IgD-negative memory B cell (primary cell): ENCODE data around the gene PARD3. TPM values are rescaled to one million over a fixed set of nuclear protein-coding genes. Genes with fewer than 3 reads are reported as not detected.

Source experiments
- H3K27ac Mint-ChIP-seq, 3 donors: one replicate each; pipeline ENCODE4 v1.8.0; 2020 to 2022; ENCODE audit warnings: mild to moderate bottlenecking in 3 of 3, mixed read lengths in 3 of 3, moderate library complexity in 1 of 3
- H3K27me3 Mint-ChIP-seq: one replicate; pipeline ENCODE4 v1.8.0; 2021; ENCODE audit warnings: mixed read lengths
- H3K36me3 Mint-ChIP-seq: one replicate; pipeline ENCODE4 v1.8.0; 2020; ENCODE audit warnings: mild to moderate bottlenecking, mixed read lengths
- H3K4me1 Mint-ChIP-seq, 3 donors: one replicate each; pipeline ENCODE4 v1.8.0; 2020 to 2022; ENCODE audit warnings: mixed read lengths in 3 of 3, mild to moderate bottlenecking in 1 of 3
- H3K4me3 Mint-ChIP-seq, 4 donors: one replicate each; pipeline ENCODE4 v1.8.0; 2020 to 2022; ENCODE audit warnings: mild to moderate bottlenecking in 4 of 4, mixed read lengths in 4 of 4, moderate library complexity in 3 of 4
- H3K9me3 Mint-ChIP-seq, 3 donors: one replicate each; pipeline ENCODE4 v1.8.0; 2020 to 2021; ENCODE audit warnings: mixed read lengths in 3 of 3, mild to moderate bottlenecking in 1 of 3
- polyA plus RNA-seq: library from polyadenylated mRNA; unstranded; fragments of 300-500 nt; fragmentation: Illumina TruSeq; gene quantifications from one replicate; pipeline ENCODE4 v1.2.3, GENCODE V29; 2021

Gene PARD3
- polyA plus RNA-seq, 1 donor from 2014 or later: not detected

DNA sequence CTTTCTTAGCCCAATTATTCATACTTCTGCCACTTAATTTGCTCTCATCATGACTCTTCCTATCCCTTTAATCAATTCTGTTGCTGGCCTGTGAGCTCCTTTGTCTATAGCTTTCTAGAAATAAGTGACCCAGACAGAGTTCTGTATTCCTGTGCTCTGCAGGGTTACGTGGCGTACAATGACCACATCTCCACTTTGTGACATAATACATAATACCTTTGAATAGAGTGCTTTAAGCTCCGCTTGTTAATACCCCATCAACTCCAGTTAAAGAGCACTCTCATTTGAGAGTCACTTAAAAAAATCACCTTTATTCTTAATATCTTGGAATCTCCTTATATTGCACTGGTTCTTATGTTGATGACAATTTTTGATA is 619.0 kb downstream of the PARD3 start:
- no peaks in the 10 kb centered on the region for H3K27me3 Mint-ChIP-seq
- peaks cover 0 to 2% (median 0%) of the 10 kb centered on the region in 3 donors for H3K9me3 Mint-ChIP-seq
- H3K36me3 Mint-ChIP-seq: peaks cover 3% of the 10 kb centered on the region
- peaks cover 0 to 2% (median 0%) of the 10 kb centered on the region in 3 donors for H3K4me1 Mint-ChIP-seq
- no peak overlapping the region for H3K27ac Mint-ChIP-seq
- H3K4me3 Mint-ChIP-seq: no peak overlapping the region

DNA sequence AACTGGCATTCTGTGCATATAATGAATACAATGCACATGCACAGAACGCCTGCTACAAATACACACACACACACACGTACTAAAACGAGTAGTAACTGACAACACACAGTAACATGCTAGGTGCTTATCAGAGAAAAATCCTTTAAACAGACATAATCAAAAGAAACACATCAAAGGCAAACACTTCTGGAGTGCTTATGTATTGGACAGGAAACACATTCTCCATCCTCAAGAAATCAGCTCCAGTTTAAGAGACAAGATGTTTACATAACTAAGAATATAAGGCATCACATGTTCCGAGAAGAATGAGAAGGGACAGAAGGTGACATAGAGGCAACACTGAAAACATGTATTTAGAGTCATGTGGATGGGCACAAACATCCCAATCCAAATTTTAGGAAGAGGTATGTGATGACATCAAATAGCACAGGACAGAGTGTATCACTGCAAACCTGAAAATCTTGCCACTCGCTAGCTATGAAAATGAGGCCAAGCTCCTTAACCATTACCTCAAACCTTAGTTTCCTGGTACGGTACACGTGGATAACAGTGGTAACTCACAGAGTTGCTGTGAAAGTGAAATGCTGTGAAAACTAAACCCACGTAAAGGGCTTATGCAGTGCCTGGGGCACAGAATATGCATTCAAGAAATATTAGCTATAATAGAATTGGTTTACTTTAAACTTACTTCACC is 619.6 kb downstream of the PARD3 start:
- no peak overlapping the region for H3K4me3 Mint-ChIP-seq
- peaks cover 3% of the 10 kb centered on the region for H3K36me3 Mint-ChIP-seq
- H3K27me3 Mint-ChIP-seq: no peaks in the 10 kb centered on the region
- H3K27ac Mint-ChIP-seq: no peak overlapping the region
- H3K9me3 Mint-ChIP-seq: peaks cover 0 to 2% (median 0%) of the 10 kb centered on the region in 3 donors
- peaks cover 0 to 2% (median 0%) of the 10 kb centered on the region in 3 donors for H3K4me1 Mint-ChIP-seq

DNA sequence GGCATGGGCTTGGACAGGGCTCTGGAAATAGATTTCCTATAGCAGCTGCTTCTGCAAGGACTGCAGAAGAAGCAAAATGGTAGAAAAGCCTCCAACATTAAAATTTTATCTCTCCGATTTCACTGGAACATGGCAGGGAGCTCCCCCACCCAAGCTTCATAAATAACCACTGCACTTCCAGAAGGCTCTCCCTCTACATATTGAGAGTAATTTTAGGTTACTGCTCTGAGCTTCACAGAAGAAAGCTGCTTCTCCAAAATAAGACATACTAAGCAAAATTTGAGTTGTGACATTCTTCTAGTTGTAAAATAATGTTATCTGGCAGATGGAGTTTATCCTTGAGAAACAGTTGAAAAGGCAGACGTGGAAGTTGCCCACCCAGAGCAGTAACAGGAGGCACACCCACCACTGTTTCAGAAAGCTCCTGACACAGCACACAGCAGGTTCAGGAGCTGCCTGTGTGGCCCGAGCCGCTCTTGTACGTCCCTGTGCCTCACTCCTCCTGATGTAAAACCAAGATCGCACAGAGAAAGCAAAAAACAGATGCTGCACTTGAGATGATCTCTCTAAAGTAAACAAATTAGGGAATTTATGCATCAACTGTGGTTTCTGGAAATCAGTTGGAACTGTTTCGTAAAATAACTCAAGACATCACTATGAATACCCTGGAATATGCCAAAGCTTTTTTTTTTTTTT is 621.0 kb downstream of the PARD3 start:
- Mint-ChIP-seq H3K27ac (no peak overlapping the region), H3K4me3 (no peak overlapping the region), H3K36me3 (peaks cover 3% of the 10 kb centered on the region), H3K9me3 (peaks cover 0 to 2% (median 1%) of the 10 kb centered on the region in 3 donors), H3K4me1 (peaks cover 0 to 2% (median 0%) of the 10 kb centered on the region in 3 donors), H3K27me3 (no peaks in the 10 kb centered on the region)

DNA sequence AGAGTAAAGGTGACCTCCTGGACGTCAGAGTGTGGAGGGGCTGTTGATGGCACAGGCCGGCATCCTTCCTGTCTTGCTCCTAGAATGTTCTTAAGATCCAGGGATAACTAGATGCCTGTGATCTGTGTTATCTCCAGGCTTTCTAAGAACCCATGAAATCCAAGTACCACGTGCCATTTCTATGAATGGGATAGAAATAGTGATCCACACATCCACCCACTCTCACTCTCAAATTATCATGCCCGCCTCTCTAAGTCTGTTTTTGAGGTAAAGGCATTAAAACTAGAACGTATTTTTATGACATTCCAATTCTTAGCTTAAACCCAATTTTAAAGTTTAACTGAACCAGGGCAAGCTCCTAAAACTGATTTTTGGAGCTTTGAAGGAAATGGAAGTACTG is 622.5 kb downstream of the PARD3 start:
- Mint-ChIP-seq H3K27ac (no peak overlapping the region), H3K9me3 (peaks cover 0 to 2% (median 1%) of the 10 kb centered on the region in 3 donors), H3K36me3 (peaks cover 3% of the 10 kb centered on the region), H3K4me3 (no peak overlapping the region), H3K27me3 (no peaks in the 10 kb centered on the region), H3K4me1 (peaks cover 0 to 2% (median 0%) of the 10 kb centered on the region in 3 donors)

DNA sequence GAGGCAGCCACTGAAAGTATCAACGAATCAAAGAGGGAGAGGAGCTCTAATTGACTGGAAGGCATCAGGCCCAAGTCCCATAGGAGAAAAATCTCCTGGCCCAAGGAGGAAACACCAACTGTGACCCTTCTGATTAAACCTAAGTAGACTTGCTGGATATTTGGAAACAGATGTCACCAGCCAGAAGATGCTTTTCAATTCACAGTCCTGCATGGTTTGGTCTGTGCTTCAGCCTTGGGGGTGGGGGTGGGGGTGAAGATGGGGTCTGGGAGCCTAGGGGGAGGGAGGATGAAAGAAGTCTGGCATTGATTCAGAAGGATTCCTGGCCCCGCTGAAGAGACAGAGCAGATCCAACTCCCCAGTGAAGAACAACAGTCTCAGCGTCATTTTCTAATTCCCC is 623.7 kb downstream of the PARD3 start:
- Mint-ChIP-seq H3K27me3 (no peaks in the 10 kb centered on the region), H3K27ac (no peak overlapping the region), H3K4me1 (peaks cover 0 to 2% (median 0%) of the 10 kb centered on the region in 3 donors), H3K4me3 (no peak overlapping the region), H3K9me3 (peaks cover 0 to 2% (median 1%) of the 10 kb centered on the region in 3 donors), H3K36me3 (peaks cover 3% of the 10 kb centered on the region)

DNA sequence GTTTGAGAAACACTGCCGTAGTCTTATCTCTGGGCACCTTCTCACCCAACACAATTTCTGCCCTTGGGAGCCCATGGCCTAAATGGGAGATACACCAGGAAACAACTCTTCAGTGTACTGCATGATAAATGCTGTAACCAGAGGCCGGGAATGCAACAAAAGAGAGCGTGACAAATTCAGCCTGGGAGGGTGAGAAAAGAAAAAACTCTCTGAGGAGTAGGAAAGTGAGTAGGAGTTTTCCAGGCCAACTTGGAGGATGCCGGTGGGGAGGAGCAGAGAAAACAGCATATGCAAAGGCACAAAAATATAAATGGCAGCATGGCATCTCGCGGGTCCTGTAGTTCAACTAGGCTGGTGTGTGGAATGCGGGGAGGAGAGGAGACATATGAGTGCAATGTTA is 624.5 kb downstream of the PARD3 start:
- H3K27me3 Mint-ChIP-seq: peaks cover 2% of the 10 kb centered on the region
- no peaks in the 10 kb centered on the region for H3K36me3 Mint-ChIP-seq
- H3K27ac Mint-ChIP-seq: no peak overlapping the region
- H3K9me3 Mint-ChIP-seq: peaks cover 0 to 2% (median 1%) of the 10 kb centered on the region in 3 donors
- no peaks in the 10 kb centered on the region for H3K4me1 Mint-ChIP-seq
- no peak overlapping the region for H3K4me3 Mint-ChIP-seq

DNA sequence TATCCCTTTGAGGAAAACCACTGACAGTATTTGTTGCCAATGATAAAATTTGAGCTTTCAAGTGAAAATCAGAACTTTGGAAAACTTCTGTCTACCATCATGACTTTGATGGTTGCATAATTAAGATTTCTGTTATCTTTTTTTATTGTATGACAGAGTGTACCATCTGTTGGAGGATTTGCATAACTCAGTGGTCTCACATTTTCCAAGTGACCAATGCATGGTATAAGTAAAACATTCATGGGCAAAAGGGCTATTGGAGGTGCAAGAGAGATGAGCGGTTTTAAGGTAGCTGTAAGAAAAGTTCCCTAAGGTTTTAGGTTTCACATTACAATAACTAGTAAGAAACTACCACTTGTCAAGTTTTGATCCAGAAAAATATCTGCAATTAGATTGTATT is 625.3 kb downstream of the PARD3 start:
- Mint-ChIP-seq H3K9me3 (peaks cover 0 to 2% (median 1%) of the 10 kb centered on the region in 3 donors), H3K4me1 (no peaks in the 10 kb centered on the region), H3K27ac (no peak overlapping the region), H3K36me3 (no peaks in the 10 kb centered on the region), H3K4me3 (no peak overlapping the region), H3K27me3 (peaks cover 2% of the 10 kb centered on the region)

DNA sequence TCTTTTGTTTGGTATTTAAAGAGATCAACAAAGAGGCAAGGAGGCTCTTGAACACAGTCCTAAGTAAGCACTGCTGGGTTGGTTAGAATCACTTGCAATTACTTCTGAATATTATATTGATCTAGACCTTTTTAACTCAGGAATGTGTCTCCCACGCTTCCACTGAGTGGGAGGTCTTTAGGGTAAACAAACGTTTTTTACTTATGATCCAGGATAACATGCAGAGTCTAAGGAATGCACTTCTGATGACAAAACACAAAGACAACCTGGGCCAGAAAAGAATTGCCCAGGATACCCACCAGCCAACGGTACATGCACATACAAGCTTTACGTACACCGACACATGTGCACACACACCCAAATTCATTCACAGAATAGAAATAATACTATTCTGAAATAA is 626.9 kb downstream of the PARD3 start:
- Mint-ChIP-seq H3K9me3 (peaks cover 0 to 3% (median 0%) of the 10 kb centered on the region in 3 donors), H3K4me1 (no peaks in the 10 kb centered on the region), H3K36me3 (no peaks in the 10 kb centered on the region), H3K27me3 (peaks cover 2% of the 10 kb centered on the region), H3K4me3 (no peak overlapping the region), H3K27ac (no peak overlapping the region)

DNA sequence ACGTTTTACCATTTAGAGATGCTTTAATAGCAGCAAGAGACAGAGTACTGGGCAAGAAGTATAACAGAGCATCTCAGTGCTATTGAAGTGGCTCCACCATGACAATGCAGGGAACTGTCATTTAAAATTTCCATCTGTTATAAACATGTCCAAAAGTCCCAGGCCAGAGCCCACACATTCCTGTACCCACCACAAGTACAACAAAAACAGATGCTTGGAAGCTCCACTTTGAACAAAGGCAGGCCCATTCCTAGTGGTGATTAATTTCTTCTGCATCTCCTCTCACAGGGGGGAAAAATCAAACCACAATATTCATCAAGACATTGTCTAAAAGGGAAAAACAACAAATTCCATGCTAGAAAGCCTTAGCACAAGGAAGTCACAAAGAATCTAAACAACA is 627.9 kb downstream of the PARD3 start:
- Mint-ChIP-seq H3K4me1 (no peaks in the 10 kb centered on the region), H3K9me3 (peaks cover 0 to 3% (median 0%) of the 10 kb centered on the region in 3 donors), H3K4me3 (no peak overlapping the region), H3K27ac (no peak overlapping the region), H3K27me3 (peaks cover 2% of the 10 kb centered on the region), H3K36me3 (no peaks in the 10 kb centered on the region)

DNA sequence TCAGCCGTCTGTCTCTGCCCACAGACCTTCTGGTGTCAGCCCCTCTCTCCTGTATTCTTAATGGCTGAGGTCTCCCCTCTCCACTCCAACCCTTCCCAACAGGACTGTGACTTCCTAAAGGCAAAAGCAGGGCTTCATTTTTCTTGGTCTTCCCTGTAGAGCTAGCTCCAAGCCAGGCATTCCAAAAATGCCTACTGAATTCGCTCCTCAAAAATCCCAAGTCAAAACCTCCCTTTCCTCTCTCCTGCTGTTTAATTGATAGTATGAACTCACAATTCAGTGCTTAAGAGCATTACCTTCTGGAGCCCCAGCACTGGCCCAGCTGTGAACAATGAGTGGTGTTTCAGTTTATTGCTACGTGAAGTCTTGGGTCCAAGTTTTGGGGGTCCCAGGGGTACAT is 628.4 kb downstream of the PARD3 start:
- H3K27me3 Mint-ChIP-seq: peaks cover 2% of the 10 kb centered on the region
- H3K4me3 Mint-ChIP-seq: no peak overlapping the region
- no peaks in the 10 kb centered on the region for H3K4me1 Mint-ChIP-seq
- H3K27ac Mint-ChIP-seq: no peak overlapping the region
- no peaks in the 10 kb centered on the region for H3K36me3 Mint-ChIP-seq
- peaks cover 0 to 3% (median 0%) of the 10 kb centered on the region in 3 donors for H3K9me3 Mint-ChIP-seq

DNA sequence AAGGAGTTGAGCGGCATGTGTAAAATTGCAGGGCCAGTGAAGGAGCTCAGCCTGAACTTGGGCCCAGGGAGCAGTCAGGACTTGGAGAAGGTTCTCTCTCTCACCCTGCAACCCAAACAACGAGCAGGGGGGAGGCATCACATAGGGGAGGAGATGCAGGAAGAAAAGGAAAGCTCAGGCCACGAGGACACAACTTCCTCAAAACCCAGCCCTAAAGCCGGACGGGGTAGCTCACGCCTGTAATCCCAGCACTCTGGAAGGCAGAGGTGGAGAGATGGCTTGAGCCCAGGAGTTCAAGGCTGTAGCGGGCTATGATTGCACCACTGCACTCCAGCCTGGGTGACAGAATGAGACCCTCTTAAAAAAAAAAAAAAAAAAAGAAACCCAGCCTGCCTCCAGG is 629.1 kb downstream of the PARD3 start:
- H3K27ac Mint-ChIP-seq: no peak overlapping the region
- H3K36me3 Mint-ChIP-seq: no peaks in the 10 kb centered on the region
- H3K9me3 Mint-ChIP-seq: peaks cover 0 to 3% (median 0%) of the 10 kb centered on the region in 3 donors
- no peak overlapping the region for H3K4me3 Mint-ChIP-seq
- no peaks in the 10 kb centered on the region for H3K4me1 Mint-ChIP-seq
- H3K27me3 Mint-ChIP-seq: peaks cover 2% of the 10 kb centered on the region

DNA sequence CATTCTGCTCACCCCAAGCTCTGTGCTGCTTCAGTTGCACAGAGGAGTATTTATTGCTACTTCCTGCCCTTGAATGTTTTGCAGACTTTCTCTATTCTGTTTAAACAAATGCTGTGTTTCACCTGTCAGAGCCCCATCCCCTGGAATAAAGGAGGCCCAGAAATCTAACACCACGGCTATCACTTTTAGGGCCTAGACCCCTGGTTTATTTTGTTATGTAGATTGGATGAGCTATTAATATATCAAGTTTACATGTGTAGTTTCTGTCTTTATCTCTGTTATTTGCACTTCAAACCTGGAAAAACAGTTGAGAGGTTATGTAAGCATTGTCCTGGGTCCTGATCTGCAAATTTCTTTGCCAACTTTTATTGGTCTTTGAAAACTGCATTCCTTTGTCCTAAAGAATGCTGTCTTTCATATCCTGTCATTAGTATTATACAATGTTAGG is 630.1 kb downstream of the PARD3 start:
- Mint-ChIP-seq H3K36me3 (no peaks in the 10 kb centered on the region), H3K4me3 (no peak overlapping the region), H3K9me3 (peaks cover 0 to 3% (median 3%) of the 10 kb centered on the region in 3 donors), H3K27ac (no peak overlapping the region), H3K4me1 (no peaks in the 10 kb centered on the region), H3K27me3 (peaks cover 2% of the 10 kb centered on the region)

DNA sequence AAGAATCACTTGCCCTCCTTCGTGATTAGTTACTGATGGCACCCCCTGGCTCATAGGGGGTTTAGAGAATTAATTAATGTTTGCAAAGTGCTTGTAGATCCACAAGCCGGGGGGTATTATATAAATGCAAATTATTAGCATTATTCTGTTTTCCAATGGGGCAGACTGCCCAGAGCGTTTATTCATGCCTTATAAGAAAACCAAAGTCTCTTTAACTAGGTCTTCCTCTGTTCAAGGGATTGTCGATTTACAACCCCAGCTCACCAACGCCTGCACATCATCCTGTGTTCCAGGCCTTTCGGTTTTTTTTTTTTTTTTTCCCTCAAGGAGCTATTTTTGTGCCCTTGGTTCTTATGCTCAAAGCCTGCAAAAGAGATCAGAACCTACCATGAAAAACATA is 630.7 kb downstream of the PARD3 start:
- Mint-ChIP-seq H3K9me3 (peaks cover 0 to 3% (median 2%) of the 10 kb centered on the region in 3 donors), H3K4me3 (no peak overlapping the region), H3K36me3 (no peaks in the 10 kb centered on the region), H3K27ac (no peak overlapping the region), H3K27me3 (peaks cover 2% of the 10 kb centered on the region), H3K4me1 (no peaks in the 10 kb centered on the region)

DNA sequence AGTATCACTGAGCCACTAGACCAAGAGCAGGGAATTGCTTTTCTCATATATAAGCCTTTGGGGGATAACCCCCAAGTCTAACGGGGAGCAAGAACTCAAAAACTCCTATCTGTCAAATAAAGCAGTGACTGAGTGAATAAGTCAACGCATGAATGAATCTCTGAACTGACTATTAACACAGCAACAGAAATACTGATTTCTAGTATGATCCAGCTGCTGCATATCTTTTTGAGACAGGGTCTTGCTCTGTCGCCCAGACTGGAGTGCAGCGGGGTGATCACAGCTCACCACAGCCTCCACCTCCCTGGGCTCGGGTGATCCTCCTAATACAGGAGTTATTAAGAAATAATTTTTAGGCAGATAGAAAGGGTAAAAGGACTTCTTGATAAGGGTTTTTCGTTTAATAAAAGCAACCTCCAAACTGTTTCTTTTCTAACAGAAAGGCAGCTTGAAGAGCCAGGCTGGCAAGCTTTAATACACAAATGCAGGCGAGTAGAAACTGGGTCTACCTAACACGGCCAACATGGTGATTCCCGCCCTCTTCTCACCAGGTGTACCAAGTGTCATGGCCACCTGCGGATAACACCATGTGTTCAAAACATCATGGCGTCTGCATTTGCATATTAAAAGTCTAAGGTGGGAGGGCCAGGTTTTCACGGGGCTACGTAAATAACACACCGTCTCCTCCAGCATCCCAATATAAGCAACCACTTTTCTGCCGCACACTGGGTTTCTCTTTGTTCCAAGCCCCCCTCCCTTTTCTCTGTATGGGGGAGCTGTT is 631.9 kb downstream of the PARD3 start:
- H3K4me1 Mint-ChIP-seq: no peaks in the 10 kb centered on the region
- no peak overlapping the region for H3K4me3 Mint-ChIP-seq
- H3K9me3 Mint-ChIP-seq: peaks cover 0 to 3% (median 2%) of the 10 kb centered on the region in 3 donors
- no peaks in the 10 kb centered on the region for H3K36me3 Mint-ChIP-seq
- peaks cover 2% of the 10 kb centered on the region for H3K27me3 Mint-ChIP-seq
- H3K27ac Mint-ChIP-seq: no peak overlapping the region
